Measurements from ENCODE around the gene G3BP2.
"Not testable (repeated sequence)": the region's sequence is repeated elsewhere in the genome, so short reads cannot be mapped to it uniquely, and the experiment has no call there.

Gene G3BP2

GRCh38 chr4:75673027-75673958 is at the start of gene G3BP2:
G3BP2 (minus strand) TSS chr4:75673411; CDS start chr4:75662025, 11,386 bp downstream.
- H3K27ac Mint-ChIP-seq: peak within 1 kb of the TSS; percentile 99 to 100
- peak; percentile 95 to 98 for DNase-seq
- H3K9me3 Mint-ChIP-seq: no peaks in the 10 kb centered on the region
- no peaks in the 10 kb centered on the region for H3K27me3 Mint-ChIP-seq
- ATAC-seq: peak; percentile 93
- peak within 1 kb of the TSS; percentile 97 to 99 for H3K4me3 Mint-ChIP-seq
- peaks cover 34% of the 10 kb centered on the region for H3K4me1 Mint-ChIP-seq

GRCh38 chr4:75722417-75722816 is 49.2 kb upstream of the G3BP2 start:
- Mint-ChIP-seq H3K4me1 (peaks cover 42% of the 10 kb centered on the region), H3K27me3 (no peaks in the 10 kb centered on the region), H3K27ac (no peak overlapping the region), H3K9me3 (no peaks in the 10 kb centered on the region), H3K4me3 (peak overlapping the region in 1 of 2 donors; percentile 18)
- ATAC-seq (no peak), DNase-seq (no peak)

GRCh38 chr4:75718529-75718928 is 45.3 kb upstream of the G3BP2 start:
- no peaks in the 10 kb centered on the region for H3K9me3 Mint-ChIP-seq
- peaks cover 33% of the 10 kb centered on the region for H3K4me1 Mint-ChIP-seq
- H3K4me3 Mint-ChIP-seq: no peak overlapping the region
- no peak for DNase-seq
- no peak overlapping the region for H3K27ac Mint-ChIP-seq
- H3K27me3 Mint-ChIP-seq: no peaks in the 10 kb centered on the region
- no peak for ATAC-seq

- no peak overlapping the region for H3K4me3 Mint-ChIP-seq
- no peak for DNase-seq
- no peaks in the 10 kb centered on the region for H3K27me3 Mint-ChIP-seq
- no peak overlapping the region for H3K27ac Mint-ChIP-seq
- no peaks in the 10 kb centered on the region for H3K9me3 Mint-ChIP-seq
- peaks cover 23% of the 10 kb centered on the region for H3K4me1 Mint-ChIP-seq
- no peak for ATAC-seq
These were observed 44.2 kb upstream of the G3BP2 start for GRCh38 chr4:75717408-75717807.

GRCh38 chr4:75716054-75716453 is 42.8 kb upstream of the G3BP2 start:
- not testable (repeated sequence) for H3K27me3 Mint-ChIP-seq, ATAC-seq, H3K4me3 Mint-ChIP-seq, H3K27ac Mint-ChIP-seq, H3K9me3 Mint-ChIP-seq, DNase-seq
- H3K4me1 Mint-ChIP-seq: peaks cover 15% of the 10 kb centered on the region

- H3K9me3 Mint-ChIP-seq: no peaks in the 10 kb centered on the region
- DNase-seq (no peak), ATAC-seq (no peak)
- peaks cover 15% of the 10 kb centered on the region for H3K4me1 Mint-ChIP-seq
- no peak overlapping the region for H3K4me3 Mint-ChIP-seq
- no peaks in the 10 kb centered on the region for H3K27me3 Mint-ChIP-seq
- peak overlapping the region in 1 of 2 donors; percentile 48 for H3K27ac Mint-ChIP-seq
These were observed 42.0 kb upstream of the G3BP2 start for GRCh38 chr4:75715105-75715799.

- Mint-ChIP-seq H3K4me3 (no peak overlapping the region), H3K9me3 (no peaks in the 10 kb centered on the region), H3K27ac (no peak overlapping the region), H3K4me1 (peaks cover 15% of the 10 kb centered on the region), H3K27me3 (no peaks in the 10 kb centered on the region)
- DNase-seq (no peak), ATAC-seq (no peak)
These were observed 41.5 kb upstream of the G3BP2 start for GRCh38 chr4:75714704-75715103.

GRCh38 chr4:75714011-75714410 is 40.8 kb upstream of the G3BP2 start:
- DNase-seq: no peak
- no peaks in the 10 kb centered on the region for H3K27me3 Mint-ChIP-seq
- no peak for ATAC-seq
- H3K9me3 Mint-ChIP-seq: no peaks in the 10 kb centered on the region
- peaks cover 20% of the 10 kb centered on the region for H3K4me1 Mint-ChIP-seq
- no peak overlapping the region for H3K4me3 Mint-ChIP-seq
- no peak overlapping the region for H3K27ac Mint-ChIP-seq

GRCh38 chr4:75710246-75710645 is 37.0 kb upstream of the G3BP2 start:
- Mint-ChIP-seq H3K4me1 (peaks cover 21% of the 10 kb centered on the region), H3K27ac (no peak overlapping the region), H3K9me3 (no peaks in the 10 kb centered on the region), H3K27me3 (no peaks in the 10 kb centered on the region), H3K4me3 (no peak overlapping the region)
- no peak for DNase-seq
- ATAC-seq: no peak

- Mint-ChIP-seq H3K4me1 (peaks cover 14% of the 10 kb centered on the region), H3K27ac (peak overlapping the region; percentile 63 to 66)
These were observed 35.0 kb upstream of the G3BP2 start for GRCh38 chr4:75708218-75708691.

GRCh38 chr4:75705198-75705977 is 32.2 kb upstream of the G3BP2 start:
- H3K4me3 Mint-ChIP-seq: no peak overlapping the region
- ATAC-seq (no peak), DNase-seq (no peak)
- H3K4me1 Mint-ChIP-seq: peaks cover 14% of the 10 kb centered on the region
- no peaks in the 10 kb centered on the region for H3K9me3 Mint-ChIP-seq
- no peaks in the 10 kb centered on the region for H3K27me3 Mint-ChIP-seq
- peak overlapping the region in 1 of 2 donors; percentile 58 for H3K27ac Mint-ChIP-seq

More at GRCh38 chr4:75708218-75708691, 35.0 kb upstream of the G3BP2 start:
- ATAC-seq (peak; percentile 98), DNase-seq (peak; percentile 59 to 69)
- Mint-ChIP-seq H3K9me3 (no peaks in the 10 kb centered on the region), H3K4me3 (peak overlapping the region; percentile 37 to 54), H3K27me3 (no peaks in the 10 kb centered on the region)

GRCh38 chr4:75702919-75703411 is 29.8 kb upstream of the G3BP2 start:
- H3K27ac Mint-ChIP-seq: no peak overlapping the region
- H3K9me3 Mint-ChIP-seq: no peaks in the 10 kb centered on the region
- no peak for ATAC-seq
- no peak overlapping the region for H3K4me3 Mint-ChIP-seq
- no peak for DNase-seq
- H3K4me1 Mint-ChIP-seq: peaks cover 18% of the 10 kb centered on the region
- H3K27me3 Mint-ChIP-seq: no peaks in the 10 kb centered on the region

- Mint-ChIP-seq H3K27ac (peak overlapping the region; percentile 56 to 91), H3K9me3 (no peaks in the 10 kb centered on the region), H3K27me3 (no peaks in the 10 kb centered on the region), H3K4me1 (peaks cover 50% of the 10 kb centered on the region), H3K4me3 (peak overlapping the region; percentile 44 to 69)
- ATAC-seq (peak; percentile 70), DNase-seq (no peak)
These were observed 26.1 kb upstream of the G3BP2 start for GRCh38 chr4:75699299-75699698.

GRCh38 chr4:75698963-75699228 is 25.7 kb upstream of the G3BP2 start:
- Mint-ChIP-seq H3K9me3 (no peaks in the 10 kb centered on the region), H3K4me3 (peak overlapping the region; percentile 44 to 69), H3K27me3 (no peaks in the 10 kb centered on the region), H3K27ac (peak overlapping the region; percentile 56 to 91), H3K4me1 (peaks cover 53% of the 10 kb centered on the region)
- DNase-seq (no peak), ATAC-seq (peak; percentile 74)
